Heart left ventricle (tissue), 13 donors: ENCODE measurements around the gene IL32.

Experiments used
- POLR2A ChIP-seq, 2 donors: fragments of 450-650 bp; IDR thresholded peaks; one replicate each; pipeline ENCODE4 v1.6.1; 2017; ENCODE audit warnings: antibody characterized with exemption in 2 of 2, mild to moderate bottlenecking in 2 of 2, moderate library complexity in 2 of 2
- TF ChIP-seq, protein P1 (sequence below), 12 donors: fragments of 200-600 bp; sonication (generic) in 4 of 12; IDR thresholded peaks; one replicate each; pipeline versions ENCODE4 v1.5.0 to v1.8.0; 2018 to 2022; ENCODE audit warnings: antibody characterized with exemption in 12 of 12, mild to moderate bottlenecking in 5 of 12
- donor health status: ischemic (EF 13 %, LVEDD 7.1; RV severe dilation, severe dysfunction).
- donor health status: DM: no; HTN: yes; CAD: no.
- donor health status: DM: no; HTN: no; CAD: no.
- donor health status: ischemic (EF 25% LVEDD 6.9; RV normal size, moderate dysfunction).
- donor health status: ischemic (EF 25% LVEDD 5.7; RV mildly dilated, moderate dysfunction).
- donor health status: ischemic (EF 35%, LVEDD 5.7; RV mildly dilated, moderate dysfunction).
- donor health status: nonischemic (EF 11% LVEDD 7.7; RV severe dilation, severe dysfunction).
- donor health status: DM: yes; HTN: yes; CAD: no.
- donor health status: PGD.
- donor health status: ischemic (EF 29% LVEDD 5.4; RV normal size, mild dysfunction).
- donor health status: nonischemic (EF 23%, LVEDD 6.1; RV moderate dilation, normal function).

GRCh38 chr16:3089717-3090592 lies 24.5 kb downstream of the IL32 start:
- TF ChIP-seq, protein P1, sequence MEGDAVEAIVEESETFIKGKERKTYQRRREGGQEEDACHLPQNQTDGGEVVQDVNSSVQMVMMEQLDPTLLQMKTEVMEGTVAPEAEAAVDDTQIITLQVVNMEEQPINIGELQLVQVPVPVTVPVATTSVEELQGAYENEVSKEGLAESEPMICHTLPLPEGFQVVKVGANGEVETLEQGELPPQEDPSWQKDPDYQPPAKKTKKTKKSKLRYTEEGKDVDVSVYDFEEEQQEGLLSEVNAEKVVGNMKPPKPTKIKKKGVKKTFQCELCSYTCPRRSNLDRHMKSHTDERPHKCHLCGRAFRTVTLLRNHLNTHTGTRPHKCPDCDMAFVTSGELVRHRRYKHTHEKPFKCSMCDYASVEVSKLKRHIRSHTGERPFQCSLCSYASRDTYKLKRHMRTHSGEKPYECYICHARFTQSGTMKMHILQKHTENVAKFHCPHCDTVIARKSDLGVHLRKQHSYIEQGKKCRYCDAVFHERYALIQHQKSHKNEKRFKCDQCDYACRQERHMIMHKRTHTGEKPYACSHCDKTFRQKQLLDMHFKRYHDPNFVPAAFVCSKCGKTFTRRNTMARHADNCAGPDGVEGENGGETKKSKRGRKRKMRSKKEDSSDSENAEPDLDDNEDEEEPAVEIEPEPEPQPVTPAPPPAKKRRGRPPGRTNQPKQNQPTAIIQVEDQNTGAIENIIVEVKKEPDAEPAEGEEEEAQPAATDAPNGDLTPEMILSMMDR (IDR thresholded peaks at IDR 0.05) = no peak
- no peak for TF ChIP-seq POLR2A (IDR thresholded peaks at IDR 0.05)
